Kidney epithelial cell (primary cell): ENCODE results near the gene WNT16. TPM values are rescaled to one million over a fixed set of nuclear protein-coding genes. Genes with fewer than 3 reads are reported as not detected.
A peak's percentile ranks its signal among the peaks of the same experiment; 100 is the strongest.

ENCODE experiments used
- DNase-seq: peaks from one replicate; pipeline ENCODE4 v3.0.0-alpha.2; 2010; ENCODE audit warnings: low read depth
- H3K27me3 ChIP-seq: 2 replicates; pipeline ENCODE4 v1.6.0; 2011; ENCODE audit warnings: low read length; ENCODE audit not compliant: control insufficient read depth, insufficient read depth
- H3K36me3 ChIP-seq: 2 replicates; pipeline ENCODE4 v1.5.1; 2011; ENCODE audit warnings: low read length; ENCODE audit not compliant: control insufficient read depth, insufficient read depth
- H3K4me3 ChIP-seq: 2 replicates; pipeline ENCODE4 v1.5.1; 2011; ENCODE audit warnings: low read depth, mild to moderate bottlenecking, control low read depth, low read length
- CTCF ChIP-seq: IDR thresholded peaks from 2 replicates; pipeline ENCODE4 v1.5.1; 2011; ENCODE audit warnings: mild to moderate bottlenecking, moderate library complexity, low read length, control low read depth, inconsistent platforms; ENCODE audit not compliant: insufficient read depth, poor library complexity, severe bottlenecking
- total RNA-seq: library from RNA; depleted of rRNA; stranded (reverse); fragments of >200 nt; gene quantifications from 2 replicates; pipeline ENCODE4 v1.2.3, GENCODE V29; 2015

WNT16 gene
- total RNA-seq, 1 donor from 2014 or later, result not detected

- no peak for DNase-seq
- Histone ChIP-seq H3K27me3 (no peaks in the 10 kb centered on the region), H3K4me3 (no peak overlapping the region), H3K36me3 (no peaks in the 10 kb centered on the region)
- TF ChIP-seq CTCF, result no peak
These were observed 31.8 kb downstream of the WNT16 start for GRCh38 chr7:121360564-121360963.

GRCh38 chr7:121366852-121367431, 38.1 kb downstream of the WNT16 start:
- DNase-seq, result no peak
- Histone ChIP-seq H3K4me3 (no peak overlapping the region), H3K36me3 (no peaks in the 10 kb centered on the region), H3K27me3 (no peaks in the 10 kb centered on the region)
- peak; percentile 54 for TF ChIP-seq CTCF

- H3K36me3 ChIP-seq, result no peaks in the 10 kb centered on the region
These were observed 40.7 kb downstream of the WNT16 start for GRCh38 chr7:121369462-121369861.

GRCh38 chr7:121371367-121371766, 42.6 kb downstream of the WNT16 start:
- no peaks in the 10 kb centered on the region for H3K27me3 ChIP-seq
- H3K4me3 ChIP-seq, result no peak overlapping the region
- H3K36me3 ChIP-seq, result no peaks in the 10 kb centered on the region
- DNase-seq, result no peak
- TF ChIP-seq CTCF, result no peak

More at GRCh38 chr7:121369462-121369861, 40.7 kb downstream of the WNT16 start:
- no peak for DNase-seq
- Histone ChIP-seq H3K4me3 (no peak overlapping the region), H3K27me3 (no peaks in the 10 kb centered on the region)
- TF ChIP-seq CTCF, result no peak

GRCh38 chr7:121371883-121372282, 43.1 kb downstream of the WNT16 start:
- Histone ChIP-seq H3K4me3 (no peak overlapping the region), H3K27me3 (no peaks in the 10 kb centered on the region), H3K36me3 (no peaks in the 10 kb centered on the region)
- TF ChIP-seq CTCF, result no peak
- no peak for DNase-seq

GRCh38 chr7:121372376-121373010, 43.7 kb downstream of the WNT16 start:
- Histone ChIP-seq H3K36me3 (no peaks in the 10 kb centered on the region), H3K4me3 (no peak overlapping the region), H3K27me3 (no peaks in the 10 kb centered on the region)
- DNase-seq, result no peak
- no peak for TF ChIP-seq CTCF
